HepG2 (cell line): ENCODE data around the gene ZRANB2. TPM values are rescaled to one million over a fixed set of nuclear protein-coding genes. Genes with fewer than 3 reads are reported as not detected.

Experiments used
- ATAC-seq: fragments of 200-7000 bp; cut with Tn5 transposase; 3 replicates; pipeline ENCODE4 v1.9.1; 2020; ENCODE audit warnings: mild to moderate bottlenecking, moderate library complexity
- BruUV-seq: library from RNA; stranded (reverse); fragments of 400-500 nt; replicated peaks from 2 replicates; lab custom pipeline; 2021; lab: Mats Ljungman, UMichigan
- CTCF ChIA-PET: fragments of 300-600 bp; formaldehyde crosslinking; extraction: SDS; loops from one replicate; lab custom pipeline; 2021; ENCODE audit warnings: low total read pairs, inconsistent platforms, low intra/inter-chr PET ratio; lab: Yijun Ruan, JAX
- POLR2A ChIA-PET: fragments of 350-600 bp; sonication (Branson Sonifier 250); formaldehyde crosslinking; loops from one replicate; lab custom pipeline; 2020; ENCODE audit warnings: antibody characterized with exemption, inconsistent platforms; lab: Yijun Ruan, JAX
- DNase-seq: peaks from one replicate; pipeline ENCODE4 v3.0.0-alpha.2; 2015; ENCODE audit warnings: low spot score
- FAIRE-seq: peaks from 3 replicates; lab custom pipeline; 2011; peaks lifted over from hg19 to GRCh38; lab: Jason Lieb, UNC
- H2AFZ ChIP-seq: one replicate; pipeline ENCODE4 v1.6.1; 2011; ENCODE audit warnings: low read length, inconsistent platforms
- H3K27ac ChIP-seq: fragments of 300-600 bp; 3 replicates; pipeline ENCODE4 v1.8.0; 2011; ENCODE audit warnings: mixed run types, mild to moderate bottlenecking, mixed read lengths, low read length, inconsistent platforms; ENCODE audit not compliant: insufficient read depth; ENCODE audit errors: extremely low read length
- H3K27me3 ChIP-seq, 2 experiments: fragments of 200-600 bp in 1 of 2; 2 replicates in 1 of 2; 3 replicates in 1 of 2; pipeline versions ENCODE4 v1.6.0 to v1.8.0; 2011; ENCODE audit warnings: low read length in 2 of 2, mild to moderate bottlenecking in 2 of 2, moderate library complexity in 2 of 2, inconsistent platforms in 1 of 2; ENCODE audit not compliant: insufficient read depth in 2 of 2, control insufficient read depth in 1 of 2
- H3K36me3 ChIP-seq, 2 experiments: fragments of 200-600 bp in 1 of 2; replicated peaks in 1 of 2; 2 replicates in 1 of 2; 3 replicates in 1 of 2; pipeline versions ENCODE4 v1.5.1 to v1.8.0; 2011; ENCODE audit warnings: low read length in 2 of 2, inconsistent platforms in 1 of 2; ENCODE audit not compliant: insufficient read depth in 2 of 2, control insufficient read depth in 1 of 2
- H3K4me1 ChIP-seq: 2 replicates; pipeline ENCODE4 v1.5.1; 2012; ENCODE audit warnings: low read length, inconsistent platforms; ENCODE audit not compliant: insufficient read depth
- H3K4me2 ChIP-seq: 2 replicates; pipeline ENCODE4 v1.6.0; 2011; ENCODE audit warnings: low read depth, low read length, inconsistent platforms
- H3K4me3 ChIP-seq, 3 experiments: fragments of 200-600 bp in 1 of 3; sonication (generic), shearing (Covaris generic) in 1 of 3; replicated peaks in 1 of 3; 2 replicates each; pipeline ENCODE4 v1.5.1; 2011 to 2016; ENCODE audit warnings: low read length in 3 of 3, inconsistent platforms in 2 of 3, low read depth in 2 of 3, mild to moderate bottlenecking in 2 of 3, control low read depth in 1 of 3, mixed read lengths in 1 of 3; ENCODE audit not compliant: insufficient read depth in 1 of 3
- H3K79me2 ChIP-seq: one replicate; pipeline ENCODE4 v1.6.1; 2011; ENCODE audit warnings: low read length, inconsistent platforms; ENCODE audit not compliant: insufficient read depth
- H3K9ac ChIP-seq: 2 replicates; pipeline ENCODE4 v1.6.0; 2011; ENCODE audit warnings: mild to moderate bottlenecking, low read depth, low read length, inconsistent platforms; ENCODE audit not compliant: insufficient read depth
- H3K9me3 ChIP-seq: 2 replicates; pipeline ENCODE4 v1.5.1; 2012; ENCODE audit warnings: mild to moderate bottlenecking, low read length
- H4K20me1 ChIP-seq: 2 replicates; pipeline ENCODE4 v1.6.0; 2011; ENCODE audit warnings: inconsistent platforms, mild to moderate bottlenecking, low read length, moderate library complexity; ENCODE audit not compliant: insufficient read depth
- BCL3 ChIP-seq: sonication (generic); formaldehyde crosslinking; IDR thresholded peaks from 2 replicates; pipeline ENCODE4 v1.5.1; 2020; ENCODE audit warnings: mild to moderate bottlenecking, missing genetic modification reagents, moderate library complexity
- CEBPG ChIP-seq: IDR thresholded peaks from 2 replicates; pipeline ENCODE4 v1.6.1; 2016
- E2F1 ChIP-seq: sonication (generic); formaldehyde crosslinking; IDR thresholded peaks from 2 replicates; pipeline ENCODE4 v1.5.0; 2020; ENCODE audit warnings: missing genetic modification reagents
- PRDM4 ChIP-seq: sonication (generic); formaldehyde crosslinking; IDR thresholded peaks from 2 replicates; pipeline ENCODE4 v1.9.0; 2021; ENCODE audit warnings: missing genetic modification reagents, borderline replicate concordance
- RFXAP ChIP-seq: sonication (generic); formaldehyde crosslinking; IDR thresholded peaks from 2 replicates; pipeline ENCODE4 v1.4.0; 2020; ENCODE audit warnings: missing genetic modification reagents, borderline replicate concordance
- SMARCE1 ChIP-seq: fragments of 450-650 bp; IDR thresholded peaks from 2 replicates; pipeline ENCODE4 v1.6.1; 2017; ENCODE audit warnings: borderline replicate concordance
- SNAI1 ChIP-seq: sonication (generic); formaldehyde crosslinking; IDR thresholded peaks from 2 replicates; pipeline ENCODE4 v1.5.0; 2020; ENCODE audit warnings: mild to moderate bottlenecking, missing genetic modification reagents, borderline replicate concordance
- SRF ChIP-seq: IDR thresholded peaks from 2 replicates; pipeline ENCODE4 v1.6.1; 2011; ENCODE audit warnings: mild to moderate bottlenecking, low read depth, low read length, moderate library complexity
- SUZ12 ChIP-seq: fragments of 150-350 bp; IDR thresholded peaks from 2 replicates; pipeline ENCODE4 v1.6.1; 2014; ENCODE audit warnings: low read depth, low read length
- TARDBP ChIP-seq: sonication (generic); formaldehyde crosslinking; IDR thresholded peaks from 2 replicates; pipeline ENCODE4 v1.8.0; 2022; ENCODE audit warnings: mild to moderate bottlenecking, missing genetic modification reagents
- TEF ChIP-seq: sonication (generic); formaldehyde crosslinking; IDR thresholded peaks from 2 replicates; pipeline ENCODE4 v1.5.0; 2020; ENCODE audit warnings: missing genetic modification reagents
- ZFAT ChIP-seq: sonication (generic); formaldehyde crosslinking; conservative IDR thresholded peaks from 2 replicates; pipeline ENCODE4 v1.8.1; 2023; ENCODE audit warnings: missing genetic modification reagents, inconsistent platforms
- ZMAT3 ChIP-seq: sonication (generic); formaldehyde crosslinking; conservative IDR thresholded peaks from 2 replicates; pipeline ENCODE4 v1.7.0; 2021; ENCODE audit warnings: missing genetic modification reagents
- ZNF224 ChIP-seq: sonication (generic); formaldehyde crosslinking; IDR thresholded peaks from 2 replicates; pipeline ENCODE4 v1.5.0; 2020; ENCODE audit warnings: mild to moderate bottlenecking, missing genetic modification reagents
- WGBS: methylation state at CpG from one replicate; pipeline ENCODE4 v1.1.6; 2017; ENCODE audit warnings: low lambda C conversion rate; 5-methylcytosine and 5-hydroxymethylcytosine counted together
- in situ Hi-C: cut with HindIII; loops from 2 replicates; pipeline ENCODE4 v1.10.0; 2017; ENCODE audit warnings: low pct_unique_long_range_greater_than_20kb; ENCODE audit not compliant: extremely low pct_ligation_motif_present
- intact Hi-C: fragments of 100-400 bp; cut with micrococcal nuclease; formaldehyde crosslinking; loops from one replicate; pipeline ENCODE4 v1.10.0; 2022; ENCODE audit not compliant: unreplicated experiment
- polyA plus RNA-seq, 8 experiments: library from polyadenylated mRNA; depleted of rRNA in 3 of 8; stranded (reverse) in 7 of 8; unstranded in 1 of 8; fragments of >200 nt; fragmentation: Illumina TruSeq in 4 of 8; extraction: Trizol in 4 of 8; gene quantifications; 2 replicates each; pipeline versions ENCODE4 v1.2.1 to v1.2.3, GENCODE V29; 2011 to 2016; ENCODE audit warnings: low read depth in 4 of 8, missing spikeins in 1 of 8, mixed read lengths in 1 of 8; ENCODE audit not compliant: insufficient read depth in 1 of 8
- total RNA-seq, 5 experiments: library from RNA; depleted of rRNA; stranded (reverse); fragments of >200 nt; fragmentation: Illumina TruSeq; extraction: Trizol; gene quantifications; 2 replicates each; pipeline ENCODE4 v1.2.3, GENCODE V29; 2016; ENCODE audit warnings: low read depth in 1 of 5

The ZRANB2 gene
- total and polyA plus RNA-seq, 2 of the 13 experiments (the other 11 are each of a cell fraction or from before 2014, with no cell fraction given), result 43.0 to 45.4 TPM

- TF ChIP-seq PRDM4 (CRISPR knock-in tag) (no peak), TEF (CRISPR knock-in tag) (no peak), SUZ12 (no peak), E2F1 (CRISPR knock-in tag) (no peak), TARDBP (no peak), SMARCE1 (no peak)
Measured at GRCh38 chr1:71026093-71026492, 54.7 kb downstream of the ZRANB2 start (continued).

- ATAC-seq (no peak), DNase-seq (no peak), FAIRE-seq (no peak)
- no peaks in the 10 kb centered on the region for H3K9me3 ChIP-seq
- ChIA-PET CTCF (no interaction called here), POLR2A (no interaction called here)
- no peak overlapping the region for H3K27ac ChIP-seq
- 2% methylated on average over 4 of the region's 4 CpGs for WGBS
- H3K4me3 ChIP-seq, result no peak overlapping the region
- no peaks in the 10 kb centered on the region for H3K27me3 ChIP-seq
- no peaks in the 10 kb centered on the region for H3K4me1 ChIP-seq
- intact Hi-C loops (no loop called here), in situ Hi-C loops (no loop called here)
- H3K36me3 ChIP-seq, result no peaks in the 10 kb centered on the region
- BruUV-seq, result no TSS peak
- no peak overlapping the region for H2AFZ ChIP-seq
- H4K20me1 ChIP-seq, result no peaks in the 10 kb centered on the region
- no peak for TF ChIP-seq BCL3 (CRISPR knock-in tag)
- no peak for TF ChIP-seq SNAI1 (CRISPR knock-in tag)
- no peak for TF ChIP-seq RFXAP
- TF ChIP-seq ZNF224, result no peak
- TF ChIP-seq CEBPG (CRISPR knock-in tag), result no peak
- no peak for TF ChIP-seq SRF
- TF ChIP-seq ZFAT (CRISPR knock-in tag), result no peak
- TF ChIP-seq ZMAT3, result no peak
- no peaks in the 10 kb centered on the region for H3K79me2 ChIP-seq
- H3K4me2 ChIP-seq, result no peak overlapping the region
- no peak overlapping the region for H3K9ac ChIP-seq
Measured at GRCh38 chr1:71023515-71023914, 57.3 kb downstream of the ZRANB2 start.
